ENCODE measurements around the gene SLC38A10. TPM values are rescaled to one million over a fixed set of nuclear protein-coding genes. Genes with fewer than 3 reads are reported as not detected.

The SLC38A10 gene
- total RNA-seq, 1 experiment from 2014 or later = 109 TPM

GRCh38 chr17:81241648-81242420 lies 53.3 kb downstream of the SLC38A10 start:
- peak; percentile 20 for ATAC-seq
- POLR2A ChIA-PET = no interaction called here
- no peak for TF ChIP-seq CEBPB (IDR thresholded peaks at IDR 0.05; ENCODE audit: low read depth)
- TF ChIP-seq MAX (IDR thresholded peaks at IDR 0.05) = no peak
- no peak for TF ChIP-seq JUND (IDR thresholded peaks at IDR 0.05)
- TF ChIP-seq ZFX (IDR thresholded peaks at IDR 0.05) = no peak
- TF ChIP-seq SIN3A (IDR thresholded peaks at IDR 0.05; ENCODE audit: low read depth) = no peak
- TF ChIP-seq EZH2 (IDR thresholded peaks at IDR 0.05) = no peak
- no peak for TF ChIP-seq POLR2A (IDR thresholded peaks at IDR 0.05; ENCODE audit: borderline replicate concordance, extremely low read depth, insufficient read depth, insufficient read length)
- no peak for TF ChIP-seq TCF7L2 (IDR thresholded peaks at IDR 0.05; ENCODE audit: borderline replicate concordance, extremely low read depth, insufficient read depth, insufficient read length)
- TF ChIP-seq YY1 (IDR thresholded peaks at IDR 0.05; ENCODE audit: extremely low read depth, insufficient replicate concordance, low read depth, low read length) = no peak
- TF ChIP-seq ZBTB33 (IDR thresholded peaks at IDR 0.05; ENCODE audit: extremely low read depth, insufficient replicate concordance, low read length) = no peak
- no peak for TF ChIP-seq FOSL1 (IDR thresholded peaks at IDR 0.05; ENCODE audit: low read depth)
- TF ChIP-seq ATF3 (IDR thresholded peaks at IDR 0.05) = no peak
- peak; percentile 87 for TF ChIP-seq RAD21 (IDR thresholded peaks at IDR 0.05; ENCODE audit: low read depth)
- no peak for TF ChIP-seq ZNF274 (IDR thresholded peaks at IDR 0.05; ENCODE audit: low read depth, low read length)
- no peak for TF ChIP-seq EGR1 (IDR thresholded peaks at IDR 0.05; ENCODE audit: low read depth)
- peak in 2 of 3 experiments; percentile 95 to 97 for TF ChIP-seq CTCF (IDR thresholded peaks at IDR 0.05 in 2 of 3, conservative IDR thresholded peaks at IDR 0.05 in 1 of 3; ENCODE audit: borderline replicate concordance in 1 of 3, insufficient read depth in 1 of 3, low read depth in 2 of 3, low read length in 2 of 3)
- no peak for TF ChIP-seq EZH2phosphoT487 (IDR thresholded peaks at IDR 0.05; ENCODE audit: borderline replicate concordance)
- no peak for TF ChIP-seq SP1 (IDR thresholded peaks at IDR 0.05; ENCODE audit: low read depth)
- no peak for TF ChIP-seq ELF1 (IDR thresholded peaks at IDR 0.05; ENCODE audit: borderline replicate concordance, low read depth)
- TF ChIP-seq POLR2AphosphoS5 (IDR thresholded peaks at IDR 0.05; ENCODE audit: low read depth, low read length) = peak; percentile 34; the same call in 1 of the 2 replicates

More at GRCh38 chr17:81241648-81242420, 53.3 kb downstream of the SLC38A10 start:
- Histone ChIP-seq H3K4me1 (ENCODE audit: control insufficient read depth in 1 of 2, insufficient read depth in 2 of 2, low read length in 2 of 2) (peaks cover 12 to 35% of the 10 kb centered on the region in 2 experiments; a peak in 3 of 4 replicates), H3K36me3 (ENCODE audit: control insufficient read depth in 1 of 2, insufficient read depth in 2 of 2, low read length in 2 of 2) (peaks cover 2 to 10% of the 10 kb centered on the region in 2 experiments; a peak in 1 of 4 replicates), H3K4me2 (ENCODE audit: low read length) (no peak overlapping the region), H3K27me3 (ENCODE audit: insufficient read depth, low read length) (no peaks in the 10 kb centered on the region), H3K79me2 (ENCODE audit: insufficient read depth, low read length) (peaks cover 50% of the 10 kb centered on the region), H3K9ac (ENCODE audit: low read length) (no peak overlapping the region), H3K27ac (ENCODE audit: low read depth, low read length) (peak overlapping the region; percentile 86; the same call in 1 of the 2 replicates), H4K20me1 (ENCODE audit: insufficient read depth) (no peaks in the 10 kb centered on the region), H3K9me3 (ENCODE audit: control insufficient read depth in 1 of 2, insufficient read depth in 1 of 2, low read depth in 1 of 2, low read length in 2 of 2) (no peaks in the 10 kb centered on the region), H2AFZ (ENCODE audit: low read depth, low read length, poor library complexity, severe bottlenecking) (no peak overlapping the region), H3K9me2 (ENCODE audit: insufficient read depth) (no peaks in the 10 kb centered on the region), H3K4me3 (replicated peaks in 1 of 2; ENCODE audit: low read depth in 1 of 2, low read length in 2 of 2) (no peak overlapping the region)
- no peak for DNase-seq (ENCODE audit: low read depth, low spot score)
- intact Hi-C loops (cut with micrococcal nuclease) = loop anchor here (1.0 kb wide), 2 partner anchors 100 to 253 kb away; no protein-coding TSS in a partner anchor
- no TSS peak for BruUV-seq (replicated peaks)
- ChIA-PET RAD21 (ENCODE audit: low non-redundant PET in 1 of 2, low total read pairs in 2 of 2, uncharacterized antibody in 2 of 2, unreplicated experiment in 2 of 2) (interaction anchor here in 1 of 2 experiments (0.8 kb wide), 1 partner anchor 99 kb away, joined by 4 read pairs; no protein-coding TSS in a partner anchor), CTCF (interaction anchor here (1.3 kb wide), 1 partner anchor 99 kb away, joined by 4 read pairs; no protein-coding TSS in a partner anchor)
